Endometrial microvascular endothelial cells (primary cell): ENCODE data around the gene ANKIB1. TPM values are rescaled to one million over a fixed set of nuclear protein-coding genes. Genes with fewer than 3 reads are reported as not detected.
"Not testable (repeated sequence)": the region's sequence is repeated elsewhere in the genome, so short reads cannot be mapped to it uniquely, and the experiment has no call there.

Experiments
- in situ Hi-C: cut with HindIII; loops from 2 replicates; pipeline ENCODE4 v1.10.0; 2017; ENCODE audit warnings: low sequenced_read_pairs, low pct_unique_long_range_greater_than_20kb; ENCODE audit errors: inconsistent ontology term
- total RNA-seq: library from RNA; depleted of rRNA; stranded (reverse); fragments of >200 nt; gene quantifications from one replicate; pipeline ENCODE4 v1.2.3, GENCODE V29; 2015; ENCODE audit errors: inconsistent ontology term

ANKIB1 gene
- total RNA-seq, 1 donor from 2014 or later = 26.6 TPM

DNA sequence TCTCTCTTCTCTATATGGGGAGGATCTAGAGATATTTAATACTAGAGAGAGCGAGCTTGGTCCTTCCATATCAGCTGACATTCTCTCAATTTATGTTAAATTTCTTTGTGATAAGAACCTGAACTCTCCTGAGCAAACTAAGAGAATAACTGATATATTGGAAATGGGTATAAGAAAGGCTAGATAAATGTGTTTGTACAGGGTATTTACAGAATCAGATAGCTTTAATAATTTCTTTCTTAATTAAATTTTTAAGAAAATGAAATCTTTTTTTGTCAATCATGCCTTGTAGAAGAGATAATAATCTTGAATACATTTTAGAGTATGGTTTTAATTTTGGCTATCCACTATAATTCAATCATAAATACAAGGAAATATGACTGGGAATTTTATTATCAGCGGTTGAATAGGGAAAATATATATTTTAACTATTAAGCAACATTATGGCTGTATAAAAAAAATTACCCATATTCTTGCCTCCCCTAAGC lies 58.7 kb downstream of the ANKIB1 start:
- in situ Hi-C loops = no loop called here

DNA sequence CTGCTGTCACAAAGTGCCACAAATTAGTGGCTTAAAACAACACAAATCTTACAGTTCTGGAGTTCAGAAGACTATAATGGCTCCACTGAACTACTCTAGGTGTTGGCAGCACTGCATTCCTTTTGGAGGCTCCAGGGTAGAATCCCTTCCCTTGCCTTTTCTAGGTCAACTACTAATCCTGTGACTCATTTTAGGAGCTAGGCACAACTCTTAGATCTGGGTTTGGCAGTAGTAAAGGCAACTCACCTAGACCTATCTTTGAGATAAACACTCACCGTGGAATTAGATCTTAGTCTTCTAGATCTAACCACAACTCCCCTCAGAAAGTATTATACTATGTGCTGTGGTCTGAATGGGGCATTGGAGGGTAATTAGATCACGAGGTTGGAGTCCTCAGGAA lies 60.4 kb downstream of the ANKIB1 start:
- in situ Hi-C loops = no loop called here

DNA sequence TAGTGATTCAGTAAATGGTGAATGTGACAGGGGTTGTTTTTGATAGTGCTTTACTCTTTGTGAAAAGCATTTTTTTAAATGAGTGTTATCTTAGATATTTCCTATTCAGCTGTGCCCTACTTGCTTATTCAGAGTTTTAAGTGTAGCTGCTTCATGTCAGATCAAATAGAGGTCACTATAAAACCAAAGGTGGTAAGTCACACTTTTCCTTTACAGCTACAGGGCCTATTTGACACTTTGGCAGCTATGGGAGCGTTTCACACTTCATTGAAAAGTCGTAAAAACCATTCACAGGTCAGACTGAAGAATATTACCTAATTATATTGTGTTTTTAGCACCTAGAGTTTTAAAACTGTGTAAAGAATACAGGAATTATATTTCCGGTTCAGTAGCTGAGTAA lies 67.3 kb downstream of the ANKIB1 start:
- in situ Hi-C loops = no loop called here

DNA sequence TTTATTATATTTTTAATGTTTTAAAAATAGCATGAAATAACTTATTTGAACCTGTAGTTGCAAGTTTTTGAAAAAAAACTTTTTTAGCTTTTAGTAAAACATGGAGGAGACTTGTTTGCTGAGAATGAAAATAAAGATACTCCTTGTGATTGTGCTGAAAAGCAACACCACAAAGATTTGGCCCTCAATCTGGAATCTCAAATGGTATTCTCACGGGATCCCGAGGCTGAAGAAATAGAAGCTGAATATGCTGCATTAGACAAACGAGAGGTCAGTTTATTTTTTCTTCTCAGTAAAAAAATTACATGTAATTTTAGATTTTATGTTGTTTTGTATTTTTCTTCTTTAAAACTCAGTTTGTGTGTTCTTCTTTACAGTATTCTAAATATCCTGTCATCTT lies 73.5 kb downstream of the ANKIB1 start:
- in situ Hi-C loops = no loop called here

DNA sequence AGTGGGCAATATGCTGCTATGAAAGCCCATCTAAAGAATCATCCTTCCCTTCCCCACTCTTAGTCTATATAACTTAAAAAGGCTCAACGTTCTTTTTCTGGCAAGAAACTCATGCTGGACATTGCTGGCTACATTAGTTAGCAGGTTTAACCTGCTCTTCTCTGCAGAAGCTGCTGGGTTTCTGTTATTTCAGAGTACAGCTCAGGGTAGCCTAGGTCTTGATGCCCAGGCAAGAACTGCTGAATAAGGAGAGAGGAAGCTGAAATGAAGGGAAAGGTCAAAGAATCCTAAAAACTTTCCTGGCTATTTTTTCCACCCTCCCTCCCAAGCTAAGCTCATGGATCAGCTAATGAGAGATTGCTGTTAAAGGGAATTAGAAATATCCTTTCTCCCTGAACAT lies 79.4 kb downstream of the ANKIB1 start:
- in situ Hi-C loops = no loop called here

DNA sequence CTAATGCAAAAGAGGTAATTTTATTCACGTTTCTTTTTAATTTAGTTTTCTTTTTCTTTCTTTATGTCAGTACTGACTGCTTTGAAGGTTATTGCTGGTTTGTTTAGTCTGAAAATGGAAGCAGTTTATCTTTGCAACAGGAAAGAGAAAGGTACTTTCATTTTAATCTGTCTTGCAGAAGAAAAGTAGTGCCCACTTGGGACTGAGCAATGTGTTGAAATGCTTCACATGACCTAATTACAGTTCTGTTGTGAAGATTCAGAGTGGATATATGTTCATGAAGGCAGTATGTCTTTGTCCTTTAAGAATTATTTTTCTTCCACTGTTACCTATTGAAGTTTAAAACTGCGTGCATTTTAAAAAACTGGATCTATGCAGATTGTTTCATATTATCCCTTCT lies 80.1 kb downstream of the ANKIB1 start:
- in situ Hi-C loops = no loop called here

DNA sequence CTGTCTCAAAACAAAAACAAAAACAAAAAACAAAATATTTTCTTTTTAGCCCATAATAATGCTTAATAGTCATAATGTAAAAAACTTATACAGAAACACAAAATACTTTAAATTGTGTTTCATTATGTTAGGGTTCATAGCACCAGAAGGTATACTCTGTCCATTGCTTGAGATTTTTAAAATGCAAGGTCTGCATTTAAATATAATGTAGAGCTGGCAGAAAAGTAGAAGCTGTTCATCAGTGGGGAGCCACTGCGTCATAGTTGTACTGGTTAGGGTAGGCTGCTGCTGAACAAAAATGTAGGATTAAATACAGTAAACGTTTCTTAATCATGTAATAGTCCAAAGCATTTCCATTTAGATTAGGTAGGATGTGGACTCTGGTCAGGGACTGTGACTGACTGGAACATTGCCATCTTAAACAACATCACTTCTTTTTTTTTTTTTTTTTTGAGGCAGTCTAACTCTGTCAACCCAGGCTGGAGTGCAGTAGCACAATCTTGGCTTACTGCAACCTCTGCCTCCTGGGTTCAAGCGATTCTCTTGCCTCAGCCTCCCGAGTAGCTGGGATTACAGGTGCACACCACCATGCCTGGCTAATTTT lies 85.2 kb downstream of the ANKIB1 start:
- in situ Hi-C loops = no loop called here

DNA sequence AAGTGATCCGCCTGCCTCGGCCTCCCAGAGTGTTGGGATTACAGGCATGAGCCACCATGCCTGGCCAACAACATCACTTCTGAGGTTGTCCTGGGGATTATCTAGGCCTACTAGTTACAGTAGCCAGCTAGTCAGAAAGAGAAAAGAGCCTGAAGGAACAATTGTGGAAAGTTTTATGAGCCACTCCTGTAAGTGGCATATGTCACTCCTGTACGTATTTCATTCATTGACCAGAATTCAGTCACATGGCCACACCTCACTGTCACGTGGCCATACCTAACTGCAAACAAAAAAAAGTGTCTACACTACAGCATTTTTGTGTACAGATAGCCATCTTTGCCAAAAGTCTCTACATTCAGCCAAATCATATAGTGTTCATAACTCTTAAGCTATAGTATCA lies 85.7 kb downstream of the ANKIB1 start:
- in situ Hi-C loops = no loop called here

DNA sequence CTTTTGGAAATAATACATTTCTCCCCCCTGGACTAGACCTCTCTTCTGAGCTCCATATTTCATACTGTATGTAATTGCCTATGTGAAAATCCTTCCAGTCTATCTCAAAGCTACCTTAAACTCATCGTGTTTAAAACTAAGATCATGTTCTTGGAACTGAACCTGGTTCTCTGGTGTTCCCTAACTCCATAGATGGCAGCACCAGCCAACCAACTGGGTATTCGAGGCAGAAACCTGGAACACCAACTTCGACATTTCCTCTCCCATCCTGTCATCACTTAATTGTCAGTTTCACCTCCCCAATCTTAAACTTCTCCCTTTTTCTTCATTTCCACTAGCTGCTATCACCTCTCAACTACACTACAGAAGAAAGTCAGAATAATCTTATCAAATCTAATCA lies 87.0 kb downstream of the ANKIB1 start:
- in situ Hi-C loops = no loop called here

DNA sequence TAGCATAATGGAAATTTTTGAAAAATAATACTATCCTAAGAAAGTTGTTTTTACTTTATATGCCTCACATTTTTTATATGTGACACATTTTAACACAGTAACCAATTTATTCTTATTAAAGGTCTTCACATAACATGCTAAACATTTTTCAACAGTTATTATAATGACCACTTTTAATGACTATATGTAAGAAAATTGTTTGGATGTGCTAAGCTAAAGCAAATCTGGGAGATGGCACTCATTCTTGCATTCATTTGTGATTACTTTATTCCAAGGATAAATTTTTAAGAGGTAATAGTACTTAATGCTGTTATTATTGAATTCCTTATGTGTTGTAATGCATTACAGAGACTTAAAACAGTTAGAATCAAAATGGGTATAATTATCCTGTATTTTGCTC lies 88.1 kb downstream of the ANKIB1 start:
- in situ Hi-C loops = no loop called here

DNA sequence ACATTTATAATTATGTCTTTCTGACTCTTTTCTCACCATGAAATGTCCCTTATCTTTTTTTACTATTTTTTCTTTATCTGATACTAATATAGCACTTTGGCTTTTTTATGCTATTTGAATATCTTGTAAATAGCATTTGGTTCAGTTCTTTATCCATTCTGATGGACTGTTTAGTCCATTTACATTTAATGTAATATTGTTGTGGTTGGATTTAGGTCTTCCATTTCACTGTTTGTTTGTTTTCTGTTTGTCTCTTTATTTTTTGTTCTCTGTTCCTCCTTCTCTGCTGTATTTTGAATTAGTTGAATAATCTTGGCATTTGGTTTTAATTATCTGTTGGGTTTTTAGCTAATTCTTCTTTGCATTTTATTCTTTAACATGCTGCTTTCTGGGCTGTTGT lies 89.8 kb downstream of the ANKIB1 start:
- in situ Hi-C loops = no loop called here

DNA sequence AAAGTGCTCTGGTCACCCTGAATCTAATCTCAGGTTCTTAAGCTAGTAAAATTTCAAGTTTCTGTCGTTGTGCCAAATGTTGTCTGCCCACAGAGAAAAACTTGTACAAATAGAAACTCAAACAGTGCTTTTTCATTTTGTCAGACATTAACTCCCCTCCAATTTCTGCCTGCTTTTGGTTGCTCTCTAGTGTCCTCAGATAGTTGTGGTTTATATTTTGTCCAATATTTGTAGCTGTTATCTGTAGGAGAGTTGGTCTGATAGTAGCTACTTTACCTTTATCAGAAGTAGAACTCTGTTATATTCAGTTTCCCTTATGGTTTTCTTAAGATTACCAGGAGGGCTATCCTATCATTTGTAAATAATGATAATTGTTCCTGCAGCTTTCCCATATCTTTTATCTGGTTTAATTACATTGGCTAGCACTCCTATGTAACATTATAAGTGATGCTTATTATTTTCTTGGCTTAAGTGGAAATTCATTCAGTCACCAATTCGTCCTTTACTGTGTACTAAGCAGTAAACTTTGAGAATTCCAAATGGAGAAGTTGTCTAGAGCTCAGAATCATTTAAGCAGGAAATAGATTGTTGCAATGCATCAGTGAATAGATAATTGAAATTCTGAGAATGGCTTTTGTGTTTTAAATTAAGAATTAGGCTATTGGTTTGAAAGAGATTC lies 91.0 kb downstream of the ANKIB1 start:
- in situ Hi-C loops = no loop called here

DNA sequence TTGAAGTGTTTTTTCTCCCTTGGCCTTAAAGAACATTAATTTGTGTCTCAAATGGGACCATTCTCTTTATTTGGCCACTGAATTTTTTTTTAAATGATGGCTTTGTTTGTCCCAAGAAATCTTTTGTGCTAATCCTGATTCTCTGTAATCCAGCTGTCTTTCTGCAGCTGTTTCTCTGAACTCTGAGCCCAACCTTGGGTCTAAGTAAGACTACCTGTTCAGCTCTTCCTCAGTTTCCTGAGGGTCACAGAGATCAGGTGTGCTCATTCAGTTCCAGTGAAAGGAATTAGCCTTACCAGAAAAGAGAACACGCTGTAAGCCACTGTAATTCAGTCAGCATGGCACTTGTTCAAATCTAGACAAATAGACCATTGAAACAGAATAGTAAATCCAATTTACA lies 94.2 kb downstream of the ANKIB1 start:
- in situ Hi-C loops = no loop called here

DNA sequence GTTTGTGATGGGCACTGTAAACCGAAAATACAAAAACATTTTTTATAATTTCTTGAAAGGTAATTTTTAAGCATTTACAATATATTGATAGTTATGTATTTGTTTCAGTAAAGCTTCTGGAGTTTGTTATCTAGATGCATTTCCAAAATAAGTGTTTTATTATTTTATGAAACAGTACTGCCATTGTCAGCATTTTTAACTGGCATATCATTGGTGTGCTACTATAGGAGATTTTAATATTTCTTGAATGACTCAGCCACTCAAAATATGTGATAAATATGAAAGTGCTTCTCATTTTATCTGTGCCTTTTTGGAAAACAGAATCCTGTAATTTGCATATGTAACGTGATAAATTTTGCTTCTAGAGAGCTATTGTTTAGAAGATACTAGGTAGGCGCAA lies 97.9 kb downstream of the ANKIB1 start:
- in situ Hi-C loops = no loop called here

DNA sequence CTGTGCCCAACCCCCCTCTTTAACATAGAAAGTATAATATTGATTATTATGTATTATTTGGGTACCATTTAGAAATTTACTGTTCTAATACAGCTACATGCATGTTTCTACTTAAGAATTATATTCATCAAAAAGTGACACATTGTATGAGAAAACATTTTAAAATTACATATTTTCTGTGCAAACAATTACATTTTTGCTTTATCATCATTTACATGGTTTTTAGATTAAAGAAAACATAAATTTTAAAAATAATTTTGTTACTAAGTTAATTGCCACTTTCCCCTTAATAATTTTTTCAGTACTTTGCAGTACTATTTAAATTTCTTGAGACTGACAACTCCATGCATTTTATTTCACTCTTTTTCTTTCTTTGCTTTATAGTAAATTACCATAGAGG lies 106.2 kb downstream of the ANKIB1 start:
- in situ Hi-C loops = no loop called here

DNA sequence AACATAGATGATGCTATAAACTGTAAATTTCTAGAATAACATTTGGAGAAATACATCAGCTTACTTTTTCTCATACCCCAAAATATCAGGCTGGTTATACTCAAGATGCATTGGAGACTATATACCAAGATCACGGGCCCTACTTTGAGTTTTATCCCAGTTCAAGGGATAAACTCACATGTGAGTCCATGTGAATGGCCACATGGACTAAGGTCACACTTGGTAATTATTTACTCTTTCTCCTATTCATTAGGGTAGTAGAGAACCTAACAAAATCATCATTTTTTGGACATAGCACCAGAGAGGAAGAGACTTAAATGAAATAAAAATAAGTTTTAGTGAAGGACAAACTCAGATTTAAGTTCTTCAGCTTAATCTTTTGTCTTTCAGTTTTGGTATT lies 108.4 kb downstream of the ANKIB1 start:
- in situ Hi-C loops = no loop called here

DNA sequence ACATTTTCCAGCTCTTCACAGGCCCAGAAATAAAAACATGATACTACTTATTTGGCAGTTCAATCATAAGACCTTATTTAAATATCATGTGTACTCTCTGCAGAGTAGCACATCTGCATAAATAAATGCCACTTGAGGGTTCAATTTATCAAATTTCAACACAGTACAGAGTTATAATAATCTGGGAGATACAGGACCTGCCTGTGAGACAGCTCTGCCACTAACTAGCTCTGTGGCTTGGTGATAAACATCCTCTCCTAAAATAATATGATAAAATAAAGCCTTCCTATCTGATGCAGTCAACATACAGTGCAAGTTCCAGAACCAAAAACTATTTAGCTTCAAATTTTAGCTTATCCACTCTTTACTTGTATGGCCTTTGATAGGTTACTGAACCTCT lies 110.6 kb downstream of the ANKIB1 start:
- in situ Hi-C loops = no loop called here

DNA sequence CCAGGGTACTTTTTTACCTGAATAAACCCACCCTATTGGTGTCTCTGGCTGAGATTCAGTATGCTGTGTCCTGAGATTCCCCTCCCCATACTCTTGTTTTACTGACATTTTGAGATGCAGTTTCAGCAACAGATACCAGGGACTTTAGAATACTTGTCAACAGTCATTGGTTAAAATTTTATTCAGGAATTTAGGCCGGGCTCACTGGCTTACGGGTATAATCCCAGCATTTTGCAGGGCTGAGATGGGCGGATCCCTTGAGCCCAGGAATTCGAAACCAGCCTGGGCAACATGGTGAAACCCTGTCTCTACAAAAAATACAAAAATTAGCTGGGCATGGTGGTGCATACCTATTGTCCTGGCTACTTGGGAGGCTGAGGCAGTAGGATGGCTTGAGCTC lies 111.5 kb downstream of the ANKIB1 start:
- in situ Hi-C loops = no loop called here

DNA sequence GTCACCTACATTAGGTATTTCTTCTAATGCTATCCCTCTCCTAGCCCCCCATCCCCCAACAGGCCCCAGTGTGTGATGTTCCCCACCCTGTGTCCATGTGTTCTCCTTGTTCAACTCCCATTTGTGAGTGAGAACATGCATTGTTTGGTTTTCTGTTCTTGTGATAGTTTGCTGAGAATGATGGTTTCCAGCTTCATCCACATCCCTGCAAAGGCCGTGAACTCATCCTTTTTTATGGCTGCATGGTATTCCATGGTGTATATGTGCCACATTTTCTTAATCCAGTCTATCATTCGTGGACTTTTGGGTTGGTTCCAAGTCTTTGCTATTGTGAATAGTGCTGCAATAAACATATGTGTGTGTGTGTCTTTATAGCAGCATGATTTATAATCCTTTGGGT lies 113.4 kb downstream of the ANKIB1 start:
- in situ Hi-C loops = not testable (repeated sequence)

DNA sequence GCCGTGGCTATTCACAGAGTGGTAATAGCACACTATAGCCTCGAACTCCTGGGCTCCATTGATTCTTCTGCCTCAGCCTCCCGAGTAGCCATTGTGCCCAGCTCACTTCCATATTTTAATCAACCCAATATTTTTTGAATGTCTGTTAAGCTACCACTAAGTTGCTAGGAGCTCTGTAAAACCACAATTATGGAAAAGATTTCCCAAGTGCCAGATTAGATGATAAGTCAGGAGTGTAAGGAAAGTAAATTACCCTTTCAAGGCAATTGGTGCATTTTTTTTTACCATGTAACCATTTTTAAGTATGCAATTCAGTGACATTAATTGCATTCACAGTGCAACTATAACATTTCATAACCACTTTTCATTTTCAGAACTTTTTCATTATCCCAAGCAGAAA lies 114.0 kb downstream of the ANKIB1 start:
- in situ Hi-C loops = no loop called here

DNA sequence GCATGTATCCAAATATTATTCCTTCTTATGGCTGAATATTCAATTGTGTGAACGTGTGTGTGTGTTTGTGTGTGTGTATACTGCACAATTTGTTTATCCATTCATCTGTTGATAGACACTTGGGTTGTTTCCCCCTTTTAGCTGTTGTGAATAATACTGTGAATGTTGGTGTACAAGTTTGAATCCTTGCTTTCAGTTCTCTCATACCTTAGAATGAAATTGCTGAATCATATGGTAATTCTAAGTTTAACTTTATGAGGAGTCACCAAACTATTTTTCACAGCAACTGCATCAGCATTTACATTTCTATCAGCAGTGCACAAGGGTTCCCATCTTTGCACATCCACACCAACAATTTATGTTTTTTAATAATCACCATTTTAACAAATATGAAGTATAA lies 114.6 kb downstream of the ANKIB1 start:
- in situ Hi-C loops = no loop called here
